HG03039 (cell line): ENCODE data around the gene CYS1.
"Not testable (repeated sequence)": the region's sequence is repeated elsewhere in the genome, so short reads cannot be mapped to it uniquely, and the experiment has no call there.

ENCODE experiments used
- ATAC-seq: cut with Tn5 transposase; IDR thresholded peaks from one replicate; pipeline ENCODE4 v1.9.1; 2021; ENCODE audit warnings: mild to moderate bottlenecking, moderate library complexity; ENCODE audit not compliant: unreplicated experiment

Gene CYS1

GRCh38 chr2:10031886-10032745 is 48.1 kb downstream of the CYS1 start:
- no peak for ATAC-seq

GRCh38 chr2:10030798-10031197 is 49.4 kb downstream of the CYS1 start:
- not testable (repeated sequence) for ATAC-seq

- ATAC-seq = no peak
These were observed 49.9 kb downstream of the CYS1 start for GRCh38 chr2:10030311-10030736.

- no peak for ATAC-seq
These were observed 50.4 kb downstream of the CYS1 start for GRCh38 chr2:10029875-10030223.

- no peak for ATAC-seq
These were observed 51.0 kb downstream of the CYS1 start for GRCh38 chr2:10028988-10029874.

- no peak for ATAC-seq
These were observed 51.7 kb downstream of the CYS1 start for GRCh38 chr2:10028407-10028987.

- no peak for ATAC-seq
These were observed 52.4 kb downstream of the CYS1 start for GRCh38 chr2:10027660-10028330.

- no peak for ATAC-seq
These were observed 53.2 kb downstream of the CYS1 start for GRCh38 chr2:10026940-10027569.

GRCh38 chr2:10022966-10023662 is 57.1 kb downstream of the CYS1 start:
- ATAC-seq = no peak

GRCh38 chr2:10022445-10022844 is 57.8 kb downstream of the CYS1 start:
- ATAC-seq = no peak

GRCh38 chr2:10022041-10022421 is 58.2 kb downstream of the CYS1 start:
- ATAC-seq = no peak

- no peak for ATAC-seq
These were observed 60.4 kb downstream of the CYS1 start for GRCh38 chr2:10019602-10020400.

GRCh38 chr2:10019174-10019573 is 61.0 kb downstream of the CYS1 start:
- no peak for ATAC-seq

- ATAC-seq = no peak
These were observed 62.8 kb downstream of the CYS1 start for GRCh38 chr2:10017313-10017941.

GRCh38 chr2:10016802-10017258 is 63.4 kb downstream of the CYS1 start:
- ATAC-seq = no peak

- no peak for ATAC-seq
These were observed 64.0 kb downstream of the CYS1 start for GRCh38 chr2:10016001-10016801.

GRCh38 chr2:10015376-10015989 is 64.7 kb downstream of the CYS1 start:
- ATAC-seq = not testable (repeated sequence)
